Right lobe of liver (tissue), 4 donors: ENCODE results near the gene ADAM12.

ENCODE experiments used
- CTCF ChIP-seq, 4 donors: fragments of 200-600 bp in 3 of 4; fragments of 450-650 bp in 1 of 4; IDR thresholded peaks; one replicate each; pipeline versions ENCODE4 v1.5.1 to v1.8.0; 2016 to 2022; ENCODE audit warnings: antibody characterized with exemption in 4 of 4, mild to moderate bottlenecking in 2 of 4
- POLR2A ChIP-seq: fragments of 450-650 bp; IDR thresholded peaks from one replicate; pipeline ENCODE4 v1.6.1; 2017; ENCODE audit warnings: antibody characterized with exemption, mild to moderate bottlenecking
- donor health status: DM: no; HTN: no; CAD: no.
- donor health status: DM: no; HTN: no; CAD: no.
- donor health status: DM: no; HTN: yes; CAD: no.

- TF ChIP-seq CTCF (IDR thresholded peaks at IDR 0.05), result no peak
- no peak for TF ChIP-seq POLR2A
Measured at GRCh38 chr10:126198681-126199080, 189.6 kb downstream of the ADAM12 start.
